HG02970 (cell line): ENCODE data around the gene PRR23E.

Source experiments
- ATAC-seq: cut with Tn5 transposase; IDR thresholded peaks from one replicate; pipeline ENCODE4 v1.9.1; 2021; ENCODE audit warnings: mild to moderate bottlenecking, moderate library complexity, moderate number of reproducible peaks; ENCODE audit not compliant: unreplicated experiment, low FRiP score

The PRR23E gene

GRCh38 chr3:127182848-127183714, 9.8 kb upstream of the PRR23E start:
- ATAC-seq = no peak

GRCh38 chr3:127183931-127184869, 8.7 kb upstream of the PRR23E start:
- no peak for ATAC-seq

- no peak for ATAC-seq
These were observed 8.1 kb upstream of the PRR23E start for GRCh38 chr3:127184870-127185216.

DNA sequence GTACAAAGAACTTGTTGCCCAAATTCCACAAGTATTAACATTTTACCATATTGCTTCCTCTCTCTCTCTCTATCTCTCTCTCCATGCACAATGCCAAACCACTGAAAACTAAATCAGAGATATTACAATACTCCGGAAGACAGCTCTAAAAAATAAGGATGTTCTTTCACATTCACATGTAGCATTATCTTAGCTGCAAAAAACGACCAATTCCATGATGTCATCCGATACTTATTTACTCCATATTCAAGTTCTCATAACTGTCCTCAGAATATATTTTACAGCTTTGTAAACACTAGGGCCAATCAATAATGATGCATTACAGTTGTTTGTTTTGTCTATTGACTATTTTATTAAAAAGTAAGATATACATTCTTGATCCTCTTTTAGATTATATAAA, 7.7 kb upstream of the PRR23E start:
- no peak for ATAC-seq

DNA sequence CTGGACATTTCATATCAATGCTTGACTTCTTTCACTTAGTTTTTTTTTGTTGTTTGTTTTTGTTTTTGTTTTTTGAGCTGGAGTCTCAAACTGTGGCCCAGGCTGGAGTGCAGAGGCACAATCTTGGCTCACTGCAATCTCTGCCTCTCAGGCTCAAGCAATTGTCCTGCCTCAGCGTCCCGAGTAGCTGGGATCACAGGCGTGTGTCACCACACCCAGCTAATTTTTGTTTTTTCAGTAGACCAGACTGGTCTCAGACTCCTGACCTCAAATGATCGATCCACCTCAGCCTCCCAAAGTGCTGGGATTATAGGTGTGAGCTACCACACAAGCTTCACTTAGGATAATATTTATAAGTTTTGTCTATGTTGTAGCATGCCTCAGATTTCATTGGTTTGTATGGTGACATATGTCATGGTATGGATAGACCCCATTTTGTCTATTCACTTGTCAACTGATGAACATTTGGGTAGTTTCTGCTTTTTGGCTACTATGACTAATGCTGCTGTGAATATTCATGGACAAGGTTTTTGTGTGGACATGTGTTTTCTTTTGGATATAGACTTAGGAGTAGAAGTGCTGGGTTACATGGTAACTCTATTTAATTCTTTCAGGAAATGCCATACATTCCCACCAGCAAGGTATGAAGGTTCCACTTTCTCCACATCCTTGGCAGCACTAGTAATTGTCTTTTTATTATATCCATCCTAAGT, 6.8 kb upstream of the PRR23E start:
- ATAC-seq = no peak

DNA sequence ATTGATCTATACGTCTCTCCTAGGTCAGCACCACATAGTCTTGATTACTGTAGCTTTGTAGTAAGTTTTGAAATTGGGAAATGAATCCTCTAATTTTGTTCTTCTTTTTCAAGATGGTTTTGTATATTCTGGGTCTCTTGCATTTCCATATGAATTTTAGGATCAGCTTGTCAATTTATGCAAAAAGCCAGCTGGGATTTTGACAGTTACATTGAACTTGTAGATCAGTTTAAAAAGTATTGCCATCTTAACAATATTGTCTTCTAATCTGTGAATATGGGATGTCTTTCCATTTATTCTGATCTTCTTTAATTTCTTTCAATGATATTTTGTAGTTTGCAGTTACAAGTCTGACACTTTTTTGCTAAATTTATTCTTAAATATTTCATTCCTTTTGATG, 5.6 kb upstream of the PRR23E start:
- no peak for ATAC-seq

DNA sequence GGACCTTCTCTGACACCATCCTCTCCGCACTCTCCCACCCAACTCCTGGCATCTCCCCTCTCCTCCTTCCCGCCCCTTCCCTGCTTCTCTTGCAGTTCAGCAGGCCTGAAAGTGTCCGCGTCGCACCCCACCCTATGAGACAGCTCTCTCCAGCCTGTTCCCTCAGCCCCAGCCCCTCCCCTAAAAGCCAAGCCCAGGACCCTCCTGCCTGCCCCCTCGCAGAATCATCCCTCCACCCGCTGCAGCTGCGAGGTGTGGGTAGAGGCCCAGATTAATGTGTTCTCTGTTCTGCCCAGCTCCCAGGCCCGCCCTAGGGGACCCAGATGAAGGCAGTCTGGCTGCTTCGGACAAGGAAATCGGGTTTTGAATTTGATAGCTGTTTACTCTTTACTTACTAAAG, 410 bp downstream of the PRR23E start:
- no peak for ATAC-seq

DNA sequence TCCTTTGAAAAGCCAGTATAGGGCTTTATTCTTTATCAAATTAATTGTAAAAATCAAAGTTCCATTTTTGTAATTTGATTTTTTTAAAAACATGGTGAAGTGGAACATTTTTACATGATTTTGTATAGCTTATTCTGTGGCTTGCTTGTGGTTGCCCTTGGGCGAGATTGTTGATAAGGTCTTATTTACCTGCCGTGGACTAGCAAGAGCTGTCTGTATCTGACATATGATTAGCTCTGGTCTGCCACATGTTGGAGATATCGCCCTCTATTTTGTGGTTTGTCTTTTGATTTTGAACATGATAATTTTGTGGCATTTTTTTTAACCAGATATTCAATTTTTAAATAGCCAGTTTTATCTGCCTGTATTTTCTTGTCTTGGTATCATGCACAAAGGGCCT, 844 bp downstream of the PRR23E start:
- no peak for ATAC-seq

- no peak for ATAC-seq
These were observed 1.8 kb downstream of the PRR23E start for GRCh38 chr3:127194601-127195187.

DNA sequence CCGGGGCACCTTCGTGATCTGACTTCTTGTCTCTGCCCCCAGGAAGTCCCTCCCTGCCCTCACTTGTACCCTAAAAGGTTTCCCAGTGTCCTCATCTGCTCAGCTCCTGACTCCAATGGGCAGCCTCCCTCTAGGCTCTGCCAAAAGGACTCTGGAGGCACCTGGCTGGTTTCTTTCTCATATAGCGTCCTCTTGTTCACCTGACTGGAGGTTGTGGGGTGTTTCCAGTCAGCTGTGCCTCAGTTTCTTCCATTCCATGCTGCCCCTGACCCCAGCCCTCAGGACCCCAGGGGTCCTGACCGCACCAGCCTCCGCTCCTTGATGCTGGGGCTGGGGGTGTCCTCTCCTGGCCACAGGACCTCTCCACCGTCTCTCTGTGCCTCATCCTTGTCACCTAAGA, 2.5 kb downstream of the PRR23E start:
- no peak for ATAC-seq

DNA sequence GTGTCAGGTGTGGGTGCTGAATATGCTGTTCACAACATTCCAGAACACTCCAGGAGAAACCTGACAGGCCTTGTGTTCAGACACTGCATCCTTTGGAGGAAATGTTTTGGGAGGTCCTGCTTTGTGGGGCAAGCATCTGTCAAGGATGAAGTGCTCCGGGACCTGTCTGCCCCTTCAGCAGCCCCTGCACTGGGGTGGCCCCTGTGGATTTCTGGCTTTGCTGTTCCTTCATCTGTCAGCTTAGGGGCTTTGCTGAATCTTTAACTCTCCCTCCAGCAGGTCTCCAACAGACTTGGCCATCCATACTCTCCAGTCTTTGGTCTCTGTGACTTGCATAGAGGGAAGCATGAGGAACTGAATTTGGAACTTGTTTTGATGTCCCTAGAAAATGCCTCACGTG, 3.1 kb downstream of the PRR23E start:
- no peak for ATAC-seq

GRCh38 chr3:127196466-127197299, 3.8 kb downstream of the PRR23E start:
- ATAC-seq = no peak

DNA sequence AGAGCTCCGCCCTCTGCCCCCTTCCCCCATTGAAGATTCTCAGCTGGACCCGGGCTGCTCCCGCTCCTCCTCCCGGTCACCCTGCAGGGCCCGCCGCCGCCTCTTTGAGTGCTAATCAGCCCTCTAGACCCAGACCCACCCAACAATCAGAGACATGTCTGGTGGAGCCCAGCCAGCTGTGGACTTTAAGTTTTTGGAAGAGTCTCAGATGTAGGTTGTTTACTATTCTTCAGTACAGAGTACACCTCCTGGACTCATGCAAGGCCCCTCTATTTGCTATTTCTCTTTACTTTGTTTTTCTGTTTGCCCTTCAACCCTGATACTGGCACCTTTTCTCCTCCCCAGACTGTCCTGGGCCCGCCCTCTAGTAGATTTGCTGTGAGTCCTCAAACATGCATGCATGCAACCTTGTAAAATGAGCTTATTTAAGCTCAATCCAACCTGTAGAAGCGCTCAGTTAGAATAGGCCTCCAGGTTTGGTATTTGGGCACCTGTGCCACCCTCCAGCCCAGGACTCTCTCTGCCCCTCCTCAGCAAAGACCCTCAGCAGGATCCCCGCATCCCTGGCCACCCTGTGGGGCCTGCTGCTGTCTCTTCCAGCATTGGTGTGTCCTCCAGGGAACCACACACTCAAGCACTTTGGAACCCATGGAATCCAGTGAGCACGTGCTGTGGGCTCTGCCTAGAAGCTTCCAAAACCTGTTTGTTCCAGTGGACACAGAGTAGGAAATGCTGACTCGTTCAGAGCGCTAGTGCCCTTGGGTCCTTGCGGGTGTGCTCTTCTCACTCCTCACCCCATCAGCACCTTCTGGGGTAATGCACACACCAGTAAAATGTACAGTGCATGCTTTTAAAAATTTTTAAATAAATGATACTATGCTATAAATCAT, 4.6 kb downstream of the PRR23E start:
- ATAC-seq = no peak

GRCh38 chr3:127200086-127200691, 7.3 kb downstream of the PRR23E start:
- no peak for ATAC-seq

DNA sequence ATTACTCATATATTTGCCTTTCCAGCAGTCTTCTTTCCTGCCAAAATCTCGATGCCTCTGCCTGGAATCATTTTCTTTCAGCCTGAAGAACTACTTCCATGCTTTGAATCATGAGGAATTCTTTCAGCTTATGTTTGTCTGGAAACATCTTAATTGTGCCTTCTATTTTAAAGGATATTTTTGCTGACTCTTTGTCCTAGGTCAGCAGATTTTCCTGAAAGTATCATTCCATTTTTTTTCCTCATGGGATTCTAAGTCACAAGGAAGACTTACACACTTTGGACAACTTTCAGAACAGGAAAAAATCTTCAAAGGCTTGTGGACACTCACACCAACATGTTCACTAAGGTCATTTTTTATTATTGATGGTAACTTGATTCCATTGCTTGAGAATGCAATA, 10.1 kb downstream of the PRR23E start:
- ATAC-seq = no peak

DNA sequence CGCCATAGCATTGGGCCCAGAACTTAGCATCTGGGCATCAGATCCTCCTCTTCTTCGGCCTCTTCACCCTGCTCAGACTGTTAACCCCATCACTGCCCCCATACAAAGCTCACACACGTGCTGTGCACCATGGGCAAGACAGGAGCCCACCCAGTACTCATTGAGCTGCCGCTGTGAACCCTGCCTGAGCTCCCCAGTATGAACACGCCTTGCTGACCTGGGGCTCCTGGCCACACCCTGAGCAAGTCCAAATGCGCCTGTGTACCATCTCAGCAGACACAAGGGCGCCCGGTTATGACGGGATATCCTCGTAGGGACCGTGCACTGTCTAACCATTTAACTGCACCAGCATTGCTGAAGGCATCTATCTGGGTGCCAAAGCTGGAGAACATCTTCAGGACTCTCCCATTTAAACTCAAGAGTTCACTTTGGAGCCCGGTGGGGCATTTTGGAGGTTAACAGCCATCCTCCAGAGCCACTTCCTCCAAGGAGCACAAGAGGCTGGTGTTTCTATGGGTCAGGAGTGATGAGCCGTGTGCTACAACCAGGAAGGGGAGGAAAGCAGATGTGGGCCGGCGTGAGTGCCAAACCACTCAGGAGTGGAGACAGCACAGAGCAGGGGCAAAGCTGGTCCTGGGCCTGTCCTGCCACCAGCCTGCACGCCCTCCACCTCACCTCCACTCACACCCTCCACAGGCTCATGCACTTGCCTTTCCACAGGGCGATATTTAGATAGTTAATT, 12.1 kb downstream of the PRR23E start:
- no peak for ATAC-seq

GRCh38 chr3:127206154-127206553, 13.2 kb downstream of the PRR23E start:
- ATAC-seq = no peak
